ENCODE measurements around the gene POMT1.
"Not testable (repeated sequence)": the region's sequence is repeated elsewhere in the genome, so short reads cannot be mapped to it uniquely, and the experiment has no call there.

The POMT1 gene

GRCh38 chr9:131525643-131526565 is 23.2 kb downstream of the POMT1 start:
- no peak for DNase-seq (ENCODE audit: low spot score)

GRCh38 chr9:131528186-131528585 is 25.5 kb downstream of the POMT1 start:
- no peak for DNase-seq (ENCODE audit: low spot score)

- no peak for DNase-seq (ENCODE audit: low spot score)
Observed at GRCh38 chr9:131528886-131529505, 26.3 kb downstream of the POMT1 start.

GRCh38 chr9:131529597-131530545 is 27.2 kb downstream of the POMT1 start:
- no peak for DNase-seq (ENCODE audit: low spot score)

GRCh38 chr9:131530546-131530919 is 27.8 kb downstream of the POMT1 start:
- peak; percentile 62 for DNase-seq (ENCODE audit: low spot score)

- peak; percentile 92 for DNase-seq (ENCODE audit: low spot score)
Observed at GRCh38 chr9:131530920-131531832, 28.5 kb downstream of the POMT1 start, which contains the start of gene UCK1. UCK1 (minus strand) TSS chr9:131531263; CDS start chr9:131531174, 89 bp downstream.

- DNase-seq (ENCODE audit: low spot score), result no peak
Observed at GRCh38 chr9:131534721-131535237, 32.1 kb downstream of the POMT1 start.

GRCh38 chr9:131537946-131538345 is 35.2 kb downstream of the POMT1 start:
- no peak for DNase-seq (ENCODE audit: low spot score)

GRCh38 chr9:131539223-131539923 is 36.7 kb downstream of the POMT1 start:
- DNase-seq (ENCODE audit: low spot score), result no peak

GRCh38 chr9:131543141-131543540 is 40.4 kb downstream of the POMT1 start:
- no peak for DNase-seq (ENCODE audit: low spot score)

- DNase-seq (ENCODE audit: low spot score), result peak; percentile 47
Observed at GRCh38 chr9:131545003-131545785, 42.5 kb downstream of the POMT1 start, which contains the start of gene PRRT1B. PRRT1B (plus strand) TSS chr9:131545523; CDS start chr9:131545616, 93 bp downstream.

GRCh38 chr9:131545786-131546335 is 43.1 kb downstream of the POMT1 start:
- DNase-seq (ENCODE audit: low spot score), result no peak

GRCh38 chr9:131546336-131547084 is 43.8 kb downstream of the POMT1 start:
- no peak for DNase-seq (ENCODE audit: low spot score)

GRCh38 chr9:131549186-131549585 is 46.5 kb downstream of the POMT1 start:
- DNase-seq (ENCODE audit: low spot score), result not testable (repeated sequence)

- DNase-seq (ENCODE audit: low spot score), result not testable (repeated sequence)
Observed at GRCh38 chr9:131550465-131550864, 47.7 kb downstream of the POMT1 start.

GRCh38 chr9:131552030-131552429 is 49.3 kb downstream of the POMT1 start:
- no peak for DNase-seq (ENCODE audit: low spot score)

GRCh38 chr9:131554087-131554842 is 51.5 kb downstream of the POMT1 start:
- no peak for DNase-seq (ENCODE audit: low spot score)
